Panc1 (cell line): Measurements from ENCODE around the gene RPS6KB2. TPM values are rescaled to one million over a fixed set of nuclear protein-coding genes. Genes with fewer than 3 reads are reported as not detected.

ENCODE experiments used
- ATAC-seq: fragments of 200-7000 bp; cut with Tn5 transposase; 2 replicates; pipeline ENCODE4 v1.9.1; 2020; ENCODE audit warnings: mild to moderate bottlenecking, moderate library complexity
- BruUV-seq: library from RNA; stranded (reverse); fragments of 400-500 nt; replicated peaks from 2 replicates; lab custom pipeline; 2021; lab: Mats Ljungman, UMichigan
- CTCF ChIA-PET: fragments of 300-600 bp; sonication (Branson Sonifier 250); formaldehyde crosslinking; loops from one replicate; lab custom pipeline; 2022; ENCODE audit warnings: antibody characterized with exemption; lab: Charles Lee
- POLR2A ChIA-PET: fragments of 300-600 bp; sonication (Branson Sonifier 250); formaldehyde crosslinking; loops from one replicate; lab custom pipeline; 2022; ENCODE audit warnings: antibody characterized with exemption; lab: Charles Lee
- DNase-seq: peaks from one replicate; pipeline ENCODE4 v3.0.0-alpha.2; 2010; ENCODE audit warnings: low read depth, low spot score
- H3K27ac ChIP-seq: 2 replicates; pipeline ENCODE4 v1.5.1; 2011; ENCODE audit warnings: mild to moderate bottlenecking, low read length, inconsistent platforms
- H3K27me3 ChIP-seq: fragments of 200-500 bp; sonication (Bioruptor generic); 2 replicates; pipeline ENCODE4 v1.6.0; 2014; ENCODE audit warnings: low read length, inconsistent platforms; ENCODE audit not compliant: control insufficient read depth, insufficient read depth
- H3K36me3 ChIP-seq: fragments of 200-500 bp; sonication (Bioruptor generic); 2 replicates; pipeline ENCODE4 v1.5.1; 2014; ENCODE audit warnings: inconsistent platforms, mild to moderate bottlenecking, low read length, moderate library complexity; ENCODE audit not compliant: control insufficient read depth, insufficient read depth
- H3K4me1 ChIP-seq: 2 replicates; pipeline ENCODE4 v1.5.1; 2011; ENCODE audit warnings: inconsistent platforms, mild to moderate bottlenecking, low read length, moderate library complexity; ENCODE audit not compliant: control insufficient read depth, insufficient read depth
- H3K4me3 ChIP-seq, 2 experiments: 2 replicates each; pipeline ENCODE4 v1.5.1; 2011 to 2012; ENCODE audit warnings: low read depth in 2 of 2, low read length in 2 of 2, mild to moderate bottlenecking in 2 of 2, inconsistent platforms in 1 of 2, moderate library complexity in 1 of 2
- H3K9me3 ChIP-seq: fragments of 200-500 bp; sonication (Bioruptor generic); 2 replicates; pipeline ENCODE4 v1.5.1; 2014; ENCODE audit warnings: low read depth, mild to moderate bottlenecking, inconsistent platforms, low read length, moderate library complexity; ENCODE audit not compliant: control insufficient read depth, insufficient read depth
- CTCF ChIP-seq: fragments of 450-650 bp; IDR thresholded peaks from 2 replicates; pipeline ENCODE4 v1.5.1; 2017; ENCODE audit warnings: mild to moderate bottlenecking
- POLR2AphosphoS5 ChIP-seq: IDR thresholded peaks from 2 replicates; pipeline ENCODE4 v1.6.1; 2012; ENCODE audit warnings: mild to moderate bottlenecking, low read depth, low read length, moderate library complexity
- REST ChIP-seq, 2 experiments: IDR thresholded peaks; 2 replicates each; pipeline ENCODE4 v1.6.1; 2011 to 2012; ENCODE audit warnings: low read depth in 2 of 2, control low read depth in 1 of 2, low read length in 1 of 2, mild to moderate bottlenecking in 1 of 2, moderate library complexity in 1 of 2; ENCODE audit not compliant: insufficient read depth in 1 of 2
- SIN3A ChIP-seq: IDR thresholded peaks from 2 replicates; pipeline ENCODE4 v1.6.1; 2012; ENCODE audit warnings: low read depth, mild to moderate bottlenecking, low read length, moderate library complexity, borderline replicate concordance; ENCODE audit not compliant: insufficient read depth
- TCF7L2 ChIP-seq: IDR thresholded peaks from 2 replicates; pipeline ENCODE4 v1.6.1; 2011; ENCODE audit warnings: mild to moderate bottlenecking, low read depth, low read length, inconsistent platforms
- in situ Hi-C: cut with HindIII; loops from 2 replicates; pipeline ENCODE4 v1.10.0; 2016; ENCODE audit warnings: low sequenced_read_pairs, low pct_unique_long_range_greater_than_20kb
- intact Hi-C: fragments of 100-400 bp; cut with micrococcal nuclease; formaldehyde crosslinking; loops from one replicate; pipeline ENCODE4 v1.10.0; 2022; ENCODE audit not compliant: unreplicated experiment
- total RNA-seq: library from RNA; stranded (reverse); gene quantifications from one replicate; pipeline ENCODE4 v1.2.1, GENCODE V29; 2021; ENCODE audit not compliant: unreplicated experiment

The RPS6KB2 gene
- total RNA-seq, 1 experiment from 2014 or later, result 68.5 TPM

- Histone ChIP-seq H3K9me3 (no peaks in the 10 kb centered on the region), H3K27me3 (no peaks in the 10 kb centered on the region), H3K4me3 (no peak overlapping the region), H3K27ac (no peak overlapping the region), H3K36me3 (no peaks in the 10 kb centered on the region), H3K4me1 (peaks cover 26% of the 10 kb centered on the region)
- TF ChIP-seq REST (IDR thresholded peaks at IDR 0.05; ENCODE audit: insufficient read depth in 1 of 2, low read depth in 2 of 2, low read length in 1 of 2) (no peak), TCF7L2 (no peak), POLR2AphosphoS5 (no peak), SIN3A (no peak), CTCF (no peak)
- POLR2A ChIA-PET, result no interaction called here
- ATAC-seq (no peak), DNase-seq (no peak)
- in situ Hi-C loops (no loop called here), intact Hi-C loops (no loop called here)
- no TSS peak for BruUV-seq
- CTCF ChIA-PET, result no interaction called here
Measured at GRCh38 chr11:67422891-67423290, 5.4 kb upstream of the RPS6KB2 start.

GRCh38 chr11:67423466-67423865 is 4.8 kb upstream of the RPS6KB2 start:
- intact Hi-C loops, result no loop called here
- Histone ChIP-seq H3K9me3 (no peaks in the 10 kb centered on the region), H3K4me1 (peaks cover 20% of the 10 kb centered on the region), H3K27ac (no peak overlapping the region), H3K27me3 (no peaks in the 10 kb centered on the region), H3K36me3 (no peaks in the 10 kb centered on the region; the same call in 1 of the 2 replicates), H3K4me3 (no peak overlapping the region)
- in situ Hi-C loops, result no loop called here
- no peak for DNase-seq
- BruUV-seq, result no TSS peak
- ChIA-PET POLR2A (no interaction called here), CTCF (no interaction called here)
- TF ChIP-seq SIN3A (no peak), POLR2AphosphoS5 (no peak), TCF7L2 (no peak)
- no peak for ATAC-seq

- BruUV-seq, result no TSS peak
- no peak for ATAC-seq
- ChIA-PET POLR2A (interaction anchor here (0.7 to 1.1 kb wide), 2 partner anchors 23 to 719 kb away, joined by 5 to 6 read pairs; partner anchors contain the start of gene PPP1CA), CTCF (interaction anchor here (1.1 kb wide), 1 partner anchor 23 kb away, joined by 3 read pairs; no protein-coding TSS in a partner anchor)
- TF ChIP-seq CTCF, result no peak
- no peak for TF ChIP-seq POLR2AphosphoS5
- no peak for TF ChIP-seq SIN3A
- no peak for TF ChIP-seq TCF7L2
- TF ChIP-seq REST (IDR thresholded peaks at IDR 0.05; ENCODE audit: insufficient read depth in 1 of 2, low read depth in 2 of 2, low read length in 1 of 2), result no peak
- intact Hi-C loops, result no loop called here
- Histone ChIP-seq H3K9me3 (no peaks in the 10 kb centered on the region), H3K4me3 (no peak overlapping the region), H3K27me3 (no peaks in the 10 kb centered on the region), H3K36me3 (no peaks in the 10 kb centered on the region; the same call in 1 of the 2 replicates), H3K27ac (no peak overlapping the region), H3K4me1 (peaks cover 14% of the 10 kb centered on the region)
- no peak for DNase-seq
- in situ Hi-C loops, result no loop called here
Measured at GRCh38 chr11:67423891-67424613, 4.2 kb upstream of the RPS6KB2 start.
